ENCODE data around the gene MED19. TPM values are rescaled to one million over a fixed set of nuclear protein-coding genes. Genes with fewer than 3 reads are reported as not detected.

Gene MED19
- total RNA-seq, 1 experiment from 2014 or later, result 37.8 TPM

Other genes with a start within 250 kb of the MED19 start
- 6.5 and 7.3 TPM in 2 replicates for gene SLC43A1, start 196.5 kb downstream of the MED19 start, total RNA-seq (2014; rRNA removed; shearing (Covaris generic))
- 83.3 and 89.8 TPM in 2 replicates for gene TIMM10, start 181.5 kb downstream of the MED19 start, total RNA-seq (2014; rRNA removed; shearing (Covaris generic))
- not detected in 2 replicates for gene SMTNL1, start 174.6 kb downstream of the MED19 start, total RNA-seq (2014; rRNA removed; shearing (Covaris generic))
- 57.7 and 62.9 TPM in 2 replicates for gene UBE2L6, start 144.5 kb downstream of the MED19 start, total RNA-seq (2014; rRNA removed; shearing (Covaris generic))
- 0.10 and 0.48 TPM in 2 replicates for gene SERPING1, start 114.5 kb downstream of the MED19 start, total RNA-seq (2014; rRNA removed; shearing (Covaris generic))
- gene YPEL4, start 62.3 kb downstream of the MED19 start, total RNA-seq (2014; rRNA removed; shearing (Covaris generic)), result 0.20 and 1.1 TPM in 2 replicates
- gene CLP1, start 54.5 kb downstream of the MED19 start, total RNA-seq (2014; rRNA removed; shearing (Covaris generic)), result 27.2 and 29.0 TPM in 2 replicates
- gene ZDHHC5, start 44.1 kb downstream of the MED19 start, total RNA-seq (2014; rRNA removed; shearing (Covaris generic)), result 21.6 and 22.6 TPM in 2 replicates
- gene TMX2, start 378 bp upstream of the MED19 start, total RNA-seq (2014; rRNA removed; shearing (Covaris generic)), result 120 and 147 TPM in 2 replicates
- gene SELENOH, start 29.3 kb upstream of the MED19 start, total RNA-seq (2014; rRNA removed; shearing (Covaris generic)), result 125 and 232 TPM in 2 replicates
- gene BTBD18, start 39.6 kb upstream of the MED19 start, total RNA-seq (2014; rRNA removed; shearing (Covaris generic)), result not detected in 2 replicates
- 69.5 and 70.9 TPM in 2 replicates for gene CTNND1, start 49.6 kb upstream of the MED19 start, total RNA-seq (2014; rRNA removed; shearing (Covaris generic))

All from RPMI7951 (cell line).